IMR-90 (cell line): Measurements from ENCODE around the gene UBA1. TPM values are rescaled to one million over a fixed set of nuclear protein-coding genes. Genes with fewer than 3 reads are reported as not detected.

Experiments
- ATAC-seq: fragments of 200-7000 bp; cut with Tn5 transposase; 2 replicates; pipeline ENCODE4 v1.9.1; 2020; ENCODE audit warnings: low read depth, mild to moderate bottlenecking, moderate library complexity
- BruUV-seq: library from RNA; stranded (reverse); fragments of 400-500 nt; replicated peaks from 2 replicates; lab custom pipeline; 2021; lab: Mats Ljungman, UMichigan
- CTCF ChIA-PET: fragments of 300-600 bp; formaldehyde crosslinking; extraction: SDS; loops from one replicate; lab custom pipeline; 2021; ENCODE audit warnings: antibody characterized with exemption; lab: Yijun Ruan, JAX
- POLR2A ChIA-PET: fragments of 300-600 bp; sonication (Branson Sonifier 250); formaldehyde crosslinking; loops from one replicate; lab custom pipeline; 2022; ENCODE audit warnings: antibody characterized with exemption; ENCODE audit not compliant: unreplicated experiment; lab: Charles Lee
- DNase-seq: peaks from one replicate; pipeline ENCODE4 v3.0.0; 2013
- H2AFZ ChIP-seq: replicated peaks from 2 replicates; pipeline ENCODE3; 2013; ENCODE audit warnings: low read length, mild to moderate bottlenecking; ENCODE audit not compliant: poor library complexity
- H2AK5ac ChIP-seq: 2 replicates; pipeline ENCODE4 v1.6.1; 2013; ENCODE audit warnings: low read depth, low read length, inconsistent platforms
- H2AK9ac ChIP-seq: replicated peaks from 2 replicates; pipeline ENCODE3; 2013; ENCODE audit warnings: mild to moderate bottlenecking, low read depth, low read length, moderate library complexity; ENCODE audit not compliant: poor library complexity
- H2BK120ac ChIP-seq: 2 replicates; pipeline ENCODE4 v1.6.1; 2013; ENCODE audit warnings: low read depth, low read length, inconsistent platforms
- H2BK15ac ChIP-seq: 3 replicates; pipeline ENCODE4 v1.6.1; 2013; ENCODE audit warnings: low read depth, low read length, inconsistent platforms
- H2BK20ac ChIP-seq: 2 replicates; pipeline ENCODE4 v1.6.1; 2013; ENCODE audit warnings: low read depth, mild to moderate bottlenecking, inconsistent platforms, low read length, moderate library complexity
- H2BK5ac ChIP-seq: 2 replicates; pipeline ENCODE4 v1.6.1; 2013; ENCODE audit warnings: mild to moderate bottlenecking, low read depth, low read length, inconsistent platforms; ENCODE audit not compliant: poor library complexity, severe bottlenecking
- H3K14ac ChIP-seq: replicated peaks from 2 replicates; pipeline ENCODE4 v1.6.1; 2013; ENCODE audit warnings: low read depth, low read length, inconsistent platforms
- H3K18ac ChIP-seq: 2 replicates; pipeline ENCODE4 v1.6.1; 2013; ENCODE audit warnings: low read depth, low read length, control low read depth
- H3K23ac ChIP-seq: 2 replicates; pipeline ENCODE4 v1.6.1; 2013; ENCODE audit warnings: low read depth, low read length, inconsistent platforms
- H3K27ac ChIP-seq: 2 replicates; pipeline ENCODE4 v1.5.1; 2013; ENCODE audit warnings: mild to moderate bottlenecking, control low read depth, low read length; ENCODE audit not compliant: insufficient read depth
- H3K27me3 ChIP-seq: 2 replicates; pipeline ENCODE4 v1.6.1; 2013; ENCODE audit warnings: low read length; ENCODE audit not compliant: control insufficient read depth, insufficient read depth
- H3K36me3 ChIP-seq: 2 replicates; pipeline ENCODE4 v1.6.1; 2013; ENCODE audit warnings: low read length, mixed read lengths; ENCODE audit not compliant: control insufficient read depth, insufficient read depth
- H3K4ac ChIP-seq: 2 replicates; pipeline ENCODE4 v1.6.1; 2013; ENCODE audit warnings: low read depth, low read length, inconsistent platforms
- H3K4me1 ChIP-seq: 2 replicates; pipeline ENCODE4 v1.6.1; 2013; ENCODE audit warnings: low read length, mixed read lengths; ENCODE audit not compliant: control insufficient read depth, insufficient read depth
- H3K4me2 ChIP-seq: 2 replicates; pipeline ENCODE4 v1.6.1; 2013; ENCODE audit warnings: low read depth, mild to moderate bottlenecking, control low read depth, low read length, moderate library complexity
- H3K4me3 ChIP-seq: 2 replicates; pipeline ENCODE4 v1.5.1; 2013; ENCODE audit warnings: low read depth, mild to moderate bottlenecking, control low read depth, low read length, moderate library complexity; ENCODE audit not compliant: insufficient read depth
- H3K56ac ChIP-seq: 2 replicates; pipeline ENCODE4 v1.6.1; 2013; ENCODE audit warnings: low read length, inconsistent platforms; ENCODE audit not compliant: insufficient read depth; ENCODE audit errors: extremely low read depth
- H3K79me1 ChIP-seq, 2 experiments: 2 replicates each; pipeline ENCODE4 v1.6.1; 2013; ENCODE audit warnings: low read length in 2 of 2, inconsistent platforms in 1 of 2, low read depth in 1 of 2
- H3K9ac ChIP-seq: 2 replicates; pipeline ENCODE4 v1.6.1; 2013; ENCODE audit warnings: low read depth, low read length, control low read depth
- H3K9me1 ChIP-seq: 2 replicates; pipeline ENCODE4 v1.6.1; 2013; ENCODE audit warnings: low read length, inconsistent platforms; ENCODE audit not compliant: insufficient read depth
- H3K9me3 ChIP-seq: 2 replicates; pipeline ENCODE4 v1.6.1; 2013; ENCODE audit warnings: low read length; ENCODE audit not compliant: control insufficient read depth, insufficient read depth
- H4K20me1 ChIP-seq: 2 replicates; pipeline ENCODE4 v1.6.1; 2013; ENCODE audit warnings: low read length, inconsistent platforms; ENCODE audit not compliant: insufficient read depth
- H4K5ac ChIP-seq: 2 replicates; pipeline ENCODE4 v1.6.1; 2013; ENCODE audit warnings: mild to moderate bottlenecking, low read depth, low read length, control low read depth
- H4K8ac ChIP-seq, 2 experiments: 2 replicates each; pipeline ENCODE4 v1.6.1; 2013; ENCODE audit warnings: low read depth in 2 of 2, low read length in 2 of 2, control low read depth in 1 of 2, inconsistent platforms in 1 of 2
- H4K91ac ChIP-seq: 2 replicates; pipeline ENCODE4 v1.6.1; 2013; ENCODE audit warnings: low read depth, low read length, inconsistent platforms; ENCODE audit not compliant: insufficient read depth
- BHLHE40 ChIP-seq: fragments of 150-350 bp; IDR thresholded peaks from 2 replicates; pipeline ENCODE4 v1.6.1; 2016; ENCODE audit warnings: mild to moderate bottlenecking, low read depth, low read length
- CEBPB ChIP-seq: IDR thresholded peaks from 2 replicates; pipeline ENCODE4 v1.6.1; 2012; ENCODE audit warnings: low read depth, low read length, improper control_type of control experiment
- FOS ChIP-seq: fragments of 150-350 bp; IDR thresholded peaks from 2 replicates; pipeline ENCODE4 v1.6.1; 2016; ENCODE audit warnings: low read depth, low read length
- MXI1 ChIP-seq: IDR thresholded peaks from 2 replicates; pipeline ENCODE4 v1.6.1; 2012; ENCODE audit warnings: low read depth, mild to moderate bottlenecking, low read length, moderate library complexity, borderline replicate concordance
- WGBS, 2 experiments: methylation state at CpG; one replicate each; pipeline versions ENCODE4 v1.1.5 to v1.1.7; 2013; ENCODE audit warnings: missing lambda C conversion rate in 2 of 2; ENCODE audit not compliant: insufficient read length in 1 of 2; ENCODE audit errors: extremely low coverage in 2 of 2; 5-methylcytosine and 5-hydroxymethylcytosine counted together
- dilution Hi-C: fragments of 300-500 bp; cut with HindIII; formaldehyde crosslinking; loops from one replicate; pipeline ENCODE4 v1.14.3; 2018; ENCODE audit warnings: low sequenced_read_pairs; ENCODE audit not compliant: unreplicated experiment
- in situ Hi-C: fragments of 300-500 bp; cut with MboI; formaldehyde crosslinking; loops from 3 replicates; pipeline ENCODE4 v1.14.3; 2019; ENCODE audit warnings: low sequenced_read_pairs, inconsistent platforms, mixed read lengths
- intact Hi-C: fragments of 100-400 bp; cut with micrococcal nuclease; formaldehyde crosslinking; loops from 2 replicates; pipeline ENCODE4 v1.10.0; 2022
- polyA plus RNA-seq, 3 experiments: library from polyadenylated mRNA; depleted of rRNA; stranded (reverse); fragments of >200 nt; gene quantifications; 2 replicates each; pipeline ENCODE4 v1.2.3, GENCODE V29; 2012; ENCODE audit warnings: low replicate concordance in 1 of 3
- total RNA-seq: library from RNA; depleted of rRNA; stranded (reverse); fragments of >200 nt; gene quantifications from 2 replicates; pipeline ENCODE4 v1.2.3, GENCODE V29; 2012

The UBA1 gene
- total and polyA plus RNA-seq, 2 of the 4 experiments (the other 2 are of a cell fraction) = 299 to 343 TPM

- no TSS peak for BruUV-seq
- no peak for ATAC-seq
- DNase-seq = no peak
- no peak overlapping the region for H2AK5ac ChIP-seq
- no peak overlapping the region for H3K4ac ChIP-seq
- no peak overlapping the region for H2BK5ac ChIP-seq
- H2BK120ac ChIP-seq = no peak overlapping the region
- H3K23ac ChIP-seq = no peak overlapping the region
- no peak overlapping the region for H3K56ac ChIP-seq
- H3K4me3 ChIP-seq = no peak overlapping the region
- dilution Hi-C loops (no loop called here), intact Hi-C loops (no loop called here), in situ Hi-C loops (loop anchor here (25.0 kb wide), 1 partner anchor 421 kb away; the partner anchor contains the start of gene CFP)
- H2AK9ac ChIP-seq = no peak overlapping the region
- no peak overlapping the region for H4K8ac ChIP-seq
- peaks cover 0 to 39% of the 10 kb centered on the region in 2 experiments; a peak in 2 of 4 replicates for H3K79me1 ChIP-seq
- no peak overlapping the region for H4K5ac ChIP-seq
- peaks cover 42% of the 10 kb centered on the region for H3K36me3 ChIP-seq
- H2BK20ac ChIP-seq = no peak overlapping the region
- no peak overlapping the region for H3K9ac ChIP-seq
- no peak overlapping the region for H3K14ac ChIP-seq
- H4K91ac ChIP-seq = no peak overlapping the region
- TF ChIP-seq BHLHE40 = 0 out of 2 replicates have a peak, but pooled peaks have one; percentile 10
- no peak for TF ChIP-seq FOS
- TF ChIP-seq CEBPB = 0 out of 2 replicates have a peak, but pooled peaks have one; percentile 3
- TF ChIP-seq MXI1 = no peak
- WGBS, 2 experiments = 86% methylated on average over 3 of the region's 8 CpGs; no CpG with 5 or more reads in 1 of the 2 experiments
- H2AFZ ChIP-seq = no peak overlapping the region
- no peak overlapping the region for H3K4me2 ChIP-seq
- H3K9me3 ChIP-seq = no peaks in the 10 kb centered on the region
- peaks cover 26% of the 10 kb centered on the region for H3K9me1 ChIP-seq
- no peak overlapping the region for H2BK15ac ChIP-seq
- peaks cover 84% of the 10 kb centered on the region for H4K20me1 ChIP-seq
- POLR2A ChIA-PET = no interaction called here
- no peak overlapping the region for H3K18ac ChIP-seq
- no peak overlapping the region for H3K27ac ChIP-seq
- peaks cover 10% of the 10 kb centered on the region; the same call in 1 of the 2 replicates for H3K4me1 ChIP-seq
- no peaks in the 10 kb centered on the region for H3K27me3 ChIP-seq
- CTCF ChIA-PET = no interaction called here
Observed at GRCh38 chrX:47216393-47216925, 22.8 kb downstream of the UBA1 start.
